Bronchial epithelial cell (primary cell): ENCODE results near the gene ESYT2. TPM values are rescaled to one million over a fixed set of nuclear protein-coding genes. Genes with fewer than 3 reads are reported as not detected.

ENCODE experiments used
- DNase-seq: peaks from one replicate; pipeline ENCODE4 v3.0.0-alpha.2; 2010; ENCODE audit warnings: low read depth
- FAIRE-seq: peaks from 2 replicates; lab custom pipeline; 2011; peaks lifted over from hg19 to GRCh38; lab: Jason Lieb, UNC
- H3K27me3 ChIP-seq: 2 replicates; pipeline ENCODE4 v1.5.1; 2011; ENCODE audit warnings: low read length; ENCODE audit not compliant: control insufficient read depth, insufficient read depth
- H3K36me3 ChIP-seq: 2 replicates; pipeline ENCODE4 v1.5.1; 2011; ENCODE audit warnings: low read length; ENCODE audit not compliant: control insufficient read depth, insufficient read depth
- H3K4me3 ChIP-seq: 2 replicates; pipeline ENCODE4 v1.5.1; 2011; ENCODE audit warnings: mild to moderate bottlenecking, low read depth, low read length, control low read depth
- total RNA-seq: library from RNA; depleted of rRNA; stranded (reverse); fragments of >200 nt; gene quantifications from 2 replicates; pipeline ENCODE4 v1.2.1, GENCODE V29; 2014
- TF ChIP-seq, protein P1 (sequence below): IDR thresholded peaks from 2 replicates; pipeline ENCODE4 v1.5.1; 2011; ENCODE audit warnings: mild to moderate bottlenecking, moderate library complexity, low read length, control low read depth, inconsistent platforms; ENCODE audit not compliant: insufficient read depth, severe bottlenecking

ESYT2 gene
- total RNA-seq, 1 donor from 2014 or later = 75.0 TPM

DNA sequence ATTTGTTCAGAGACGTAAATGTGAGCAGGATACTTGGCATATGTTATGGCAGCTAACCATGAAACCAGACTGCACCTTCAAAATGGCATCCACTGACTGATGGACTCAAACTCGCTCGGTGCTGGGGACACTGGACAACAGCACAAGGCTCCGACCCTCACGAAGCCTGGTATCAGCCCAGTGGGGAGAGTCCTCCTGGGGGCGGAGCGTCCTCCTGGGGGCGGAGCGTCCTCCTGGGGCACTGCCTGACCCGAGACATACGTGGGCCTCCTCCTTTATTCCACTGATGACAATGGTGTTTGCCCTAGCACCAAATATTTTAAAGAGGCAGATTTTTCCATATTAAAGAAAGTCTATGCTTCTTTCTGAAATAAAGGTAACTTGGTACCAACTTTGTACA lies 39.5 kb downstream of the ESYT2 start:
- no peaks in the 10 kb centered on the region for H3K27me3 ChIP-seq
- no peak overlapping the region for H3K4me3 ChIP-seq
- TF ChIP-seq, protein P1, sequence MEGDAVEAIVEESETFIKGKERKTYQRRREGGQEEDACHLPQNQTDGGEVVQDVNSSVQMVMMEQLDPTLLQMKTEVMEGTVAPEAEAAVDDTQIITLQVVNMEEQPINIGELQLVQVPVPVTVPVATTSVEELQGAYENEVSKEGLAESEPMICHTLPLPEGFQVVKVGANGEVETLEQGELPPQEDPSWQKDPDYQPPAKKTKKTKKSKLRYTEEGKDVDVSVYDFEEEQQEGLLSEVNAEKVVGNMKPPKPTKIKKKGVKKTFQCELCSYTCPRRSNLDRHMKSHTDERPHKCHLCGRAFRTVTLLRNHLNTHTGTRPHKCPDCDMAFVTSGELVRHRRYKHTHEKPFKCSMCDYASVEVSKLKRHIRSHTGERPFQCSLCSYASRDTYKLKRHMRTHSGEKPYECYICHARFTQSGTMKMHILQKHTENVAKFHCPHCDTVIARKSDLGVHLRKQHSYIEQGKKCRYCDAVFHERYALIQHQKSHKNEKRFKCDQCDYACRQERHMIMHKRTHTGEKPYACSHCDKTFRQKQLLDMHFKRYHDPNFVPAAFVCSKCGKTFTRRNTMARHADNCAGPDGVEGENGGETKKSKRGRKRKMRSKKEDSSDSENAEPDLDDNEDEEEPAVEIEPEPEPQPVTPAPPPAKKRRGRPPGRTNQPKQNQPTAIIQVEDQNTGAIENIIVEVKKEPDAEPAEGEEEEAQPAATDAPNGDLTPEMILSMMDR = no peak
- DNase-seq = no peak
- H3K36me3 ChIP-seq = peaks cover 15% of the 10 kb centered on the region
- no peak for FAIRE-seq

DNA sequence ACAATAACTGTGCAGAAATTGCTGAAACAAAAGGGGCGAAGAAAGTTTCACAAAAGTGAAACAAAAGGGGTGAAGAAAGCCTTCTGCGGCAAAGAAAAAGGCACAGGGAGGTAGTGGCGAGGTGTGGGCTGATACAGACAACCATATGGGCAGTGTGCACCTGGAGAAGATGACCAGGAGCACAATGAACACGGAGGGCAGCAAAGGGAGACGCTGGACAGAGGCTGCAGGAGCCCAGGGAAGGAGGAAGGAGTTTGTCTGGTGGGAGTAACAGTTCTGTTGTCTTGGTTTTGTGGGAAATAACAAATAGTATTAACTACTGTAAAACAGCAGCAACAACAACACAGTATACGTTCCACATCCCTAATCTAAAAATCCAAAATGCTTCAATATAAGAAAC lies 42.4 kb downstream of the ESYT2 start:
- FAIRE-seq (no peak), DNase-seq (no peak)
- Histone ChIP-seq H3K4me3 (no peak overlapping the region), H3K36me3 (peaks cover 21% of the 10 kb centered on the region), H3K27me3 (no peaks in the 10 kb centered on the region)
- TF ChIP-seq, protein P1 = no peak

DNA sequence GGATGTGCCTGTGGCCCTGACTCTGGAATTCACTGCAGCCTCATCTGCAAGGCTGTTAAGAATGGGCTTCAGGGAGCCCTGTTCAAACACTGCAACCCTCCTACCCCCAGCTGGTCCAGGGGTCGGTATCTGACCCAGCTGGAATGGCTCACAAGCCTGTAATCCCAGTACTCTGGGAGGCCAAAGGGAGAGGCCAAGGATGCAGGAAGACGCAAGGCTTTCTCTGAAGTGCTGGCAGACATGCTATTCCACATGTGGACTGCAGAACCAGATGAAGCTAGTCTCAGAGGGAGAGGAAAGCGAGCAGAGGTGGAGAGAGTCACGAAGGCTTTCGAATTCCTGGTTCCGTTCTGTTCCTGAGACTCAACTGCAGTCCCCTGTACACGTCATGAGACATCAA lies 45.0 kb downstream of the ESYT2 start:
- FAIRE-seq = no peak
- peaks cover 18% of the 10 kb centered on the region for H3K36me3 ChIP-seq
- TF ChIP-seq, protein P1 = no peak
- DNase-seq = no peak
- H3K4me3 ChIP-seq = no peak overlapping the region
- no peaks in the 10 kb centered on the region for H3K27me3 ChIP-seq

DNA sequence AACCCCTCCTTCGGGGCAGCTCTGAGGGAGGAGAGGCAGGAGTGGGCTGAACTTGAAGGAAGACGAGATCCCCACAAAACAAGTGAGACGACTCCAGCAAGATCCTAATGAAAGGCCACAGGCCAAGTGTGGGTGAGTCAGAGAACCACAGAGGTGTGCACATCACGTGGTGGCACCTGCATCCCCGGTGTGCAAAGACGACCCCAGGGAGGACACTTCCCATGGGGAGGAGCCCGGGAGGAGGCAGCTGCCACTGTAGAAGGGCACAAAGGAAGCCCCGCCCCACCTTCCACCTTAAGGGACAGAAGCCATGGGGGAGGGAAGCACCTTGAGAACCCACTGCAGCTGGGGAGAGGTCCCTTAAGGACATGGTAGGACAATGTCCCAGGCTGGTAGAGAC lies 45.7 kb downstream of the ESYT2 start:
- DNase-seq (peak; percentile 46), FAIRE-seq (no peak)
- peaks cover 18% of the 10 kb centered on the region for H3K36me3 ChIP-seq

DNA sequence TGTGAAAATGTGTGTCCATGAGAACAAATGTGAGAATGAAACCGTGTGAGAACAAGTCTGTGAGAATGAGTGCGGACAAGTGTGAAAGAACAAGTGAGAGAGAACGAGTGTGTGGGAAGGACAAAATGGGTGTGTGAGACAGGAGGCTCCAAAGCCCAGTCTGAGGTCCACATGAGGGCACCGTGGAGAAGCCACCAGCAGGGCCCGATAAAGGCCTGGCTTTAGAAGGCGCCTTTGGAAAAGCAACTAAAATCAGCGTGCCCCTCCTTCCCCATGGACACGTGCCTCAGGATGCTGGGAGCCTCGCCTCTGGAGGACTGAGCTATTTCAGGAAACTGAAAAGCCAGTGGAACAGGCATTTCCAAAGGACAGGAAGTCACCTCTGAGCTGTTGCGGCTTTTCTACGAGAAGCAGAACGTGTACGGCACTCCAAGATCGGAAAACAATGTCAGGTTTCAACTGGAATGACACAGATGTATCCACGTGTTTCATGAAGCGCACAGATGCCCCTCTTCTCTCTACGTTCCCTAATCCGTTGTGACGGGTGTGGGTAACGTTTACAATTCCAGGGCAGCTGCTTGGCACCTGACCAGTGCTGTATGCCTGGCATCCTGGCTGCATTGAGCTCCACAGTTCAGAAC lies 46.4 kb downstream of the ESYT2 start:
- peak; percentile 18 for DNase-seq
- Histone ChIP-seq H3K36me3 (peaks cover 18% of the 10 kb centered on the region), H3K27me3 (no peaks in the 10 kb centered on the region), H3K4me3 (no peak overlapping the region)
- FAIRE-seq = no peak
- TF ChIP-seq, protein P1 = peak; percentile 59

More for the DNA sequence above, 45.7 kb downstream of the ESYT2 start:
- TF ChIP-seq, protein P1 = no peak
- Histone ChIP-seq H3K4me3 (no peak overlapping the region), H3K27me3 (no peaks in the 10 kb centered on the region)
